Measurements from ENCODE around the gene FGD2. TPM values are rescaled to one million over a fixed set of nuclear protein-coding genes. Genes with fewer than 3 reads are reported as not detected.

FGD2 gene
- total and polyA plus RNA-seq, 11 donors, result 1.4 to 45.8 (median 4.9) TPM

GRCh38 chr6:37056112-37056403 is 50.6 kb downstream of the FGD2 start:
- Histone ChIP-seq H3K27ac (no peak overlapping the region), H3K4me3 (no peak overlapping the region), H3K27me3 (no peaks in the 10 kb centered on the region), H3K9me3 (no peaks in the 10 kb centered on the region), H3K36me3 (no peaks in the 10 kb centered on the region), H3K4me1 (peaks cover 0 to 36% (median 11%) of the 10 kb centered on the region in 12 donors)
- WGBS, 4 donors, result 76 to 91% (median 89%) methylated on average over 4 to 8 of the region's 8 CpGs
- ATAC-seq, result no peak
- intact Hi-C loops (cut with DNase I), result loop anchor here in 2 of 10 donors (10.0 kb wide), 2 partner anchors 49 to 79 kb away; no protein-coding TSS in a partner anchor
- no peak for TF ChIP-seq CTCF (IDR thresholded peaks at IDR 0.05)
- no peak for TF ChIP-seq POLR2A (IDR thresholded peaks at IDR 0.05)
- DNase-seq, result no peak

GRCh38 chr6:37056439-37057127 is 51.1 kb downstream of the FGD2 start:
- H3K27me3 ChIP-seq, result no peaks in the 10 kb centered on the region
- intact Hi-C loops (cut with DNase I), result loop anchor here in 2 of 10 donors (10.0 kb wide), 2 partner anchors 48 to 78 kb away; no protein-coding TSS in a partner anchor
- H3K27ac ChIP-seq, result no peak overlapping the region
- TF ChIP-seq POLR2A (IDR thresholded peaks at IDR 0.05) (no peak), CTCF (IDR thresholded peaks at IDR 0.05) (no peak)
- no peaks in the 10 kb centered on the region for H3K36me3 ChIP-seq
- H3K4me3 ChIP-seq, result no peak overlapping the region
- DNase-seq (no peak), ATAC-seq (no peak)
- 80 to 92% (median 87%) methylated on average over 12 to 16 of the region's 16 CpGs for WGBS, 4 donors
- no peaks in the 10 kb centered on the region for H3K9me3 ChIP-seq
- H3K4me1 ChIP-seq, result peaks cover 0 to 36% (median 12%) of the 10 kb centered on the region in 12 donors

GRCh38 chr6:37057128-37057471 is 51.6 kb downstream of the FGD2 start:
- no peak overlapping the region for H3K27ac ChIP-seq
- no peak for DNase-seq
- no peak overlapping the region for H3K4me3 ChIP-seq
- no peak for ATAC-seq
- intact Hi-C loops (cut with DNase I), result loop anchor here in 2 of 10 donors (10.0 kb wide), 2 partner anchors 48 to 78 kb away; no protein-coding TSS in a partner anchor
- 95 to 98% (median 98%) methylated on average over 4 of the region's 4 CpGs for WGBS, 4 donors
- peaks cover 0 to 33% (median 10%) of the 10 kb centered on the region in 12 donors for H3K4me1 ChIP-seq
- H3K36me3 ChIP-seq, result no peaks in the 10 kb centered on the region
- TF ChIP-seq CTCF (IDR thresholded peaks at IDR 0.05) (no peak), POLR2A (IDR thresholded peaks at IDR 0.05) (no peak)
- no peaks in the 10 kb centered on the region for H3K9me3 ChIP-seq
- no peaks in the 10 kb centered on the region for H3K27me3 ChIP-seq

GRCh38 chr6:37057678-37058077 is 52.2 kb downstream of the FGD2 start:
- peaks cover 0 to 28% (median 10%) of the 10 kb centered on the region in 12 donors for H3K4me1 ChIP-seq
- TF ChIP-seq POLR2A (IDR thresholded peaks at IDR 0.05) (no peak), CTCF (IDR thresholded peaks at IDR 0.05) (no peak)
- intact Hi-C loops (cut with DNase I), result loop anchor here in 2 of 10 donors (10.0 kb wide), 2 partner anchors 47 to 77 kb away; no protein-coding TSS in a partner anchor
- 89 to 94% (median 90%) methylated on average over 7 of the region's 7 CpGs for WGBS, 4 donors
- no peak overlapping the region for H3K4me3 ChIP-seq
- no peak overlapping the region for H3K27ac ChIP-seq
- no peaks in the 10 kb centered on the region for H3K9me3 ChIP-seq
- H3K27me3 ChIP-seq, result no peaks in the 10 kb centered on the region
- H3K36me3 ChIP-seq, result no peaks in the 10 kb centered on the region
- DNase-seq (no peak), ATAC-seq (no peak)
